ENCODE data around the gene TFAP2E.

The TFAP2E gene

DNA sequence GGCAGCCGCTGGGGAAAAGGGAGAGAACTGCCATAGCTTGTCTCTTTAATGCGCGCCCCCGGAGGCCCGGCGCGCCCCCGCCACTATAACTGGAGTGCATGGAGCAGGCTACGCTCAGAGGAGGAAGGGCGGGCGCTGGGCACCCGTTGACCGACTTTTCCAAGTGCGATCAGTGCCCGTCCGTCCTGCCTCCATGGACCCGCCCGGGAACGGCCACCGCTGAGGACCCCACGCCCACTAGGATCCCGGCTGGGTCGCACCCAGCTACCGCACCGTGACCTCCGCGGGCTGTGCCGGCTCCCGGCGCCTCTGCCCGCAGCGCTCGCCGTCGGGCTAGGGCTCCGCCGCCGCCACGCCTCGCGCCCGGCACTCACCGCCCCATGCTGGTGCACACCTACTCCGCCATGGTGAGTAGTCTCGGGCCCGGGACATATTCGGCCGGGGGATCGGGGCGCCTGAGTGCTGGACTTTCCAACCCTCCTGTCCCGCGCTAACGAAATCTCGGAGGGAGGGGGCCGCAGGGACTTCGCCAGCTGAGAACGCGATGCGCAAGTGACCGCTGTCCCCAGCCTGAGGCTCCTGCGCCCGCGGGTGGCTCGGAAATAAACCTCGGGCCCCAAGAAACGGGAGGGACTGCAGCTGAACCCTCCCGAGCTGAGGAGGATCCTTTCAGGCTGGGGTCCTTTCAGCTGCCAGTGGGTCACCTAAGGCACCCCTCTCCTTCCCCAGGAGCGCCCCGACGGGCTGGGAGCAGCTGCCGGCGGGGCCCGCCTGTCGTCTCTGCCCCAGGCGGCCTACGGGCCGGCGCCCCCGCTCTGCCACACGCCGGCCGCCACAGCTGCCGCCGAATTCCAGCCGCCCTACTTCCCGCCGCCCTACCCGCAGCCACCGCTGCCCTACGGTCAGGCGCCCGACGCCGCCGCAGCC is at the start of gene TFAP2E:
TSS of gene TFAP2E (plus strand) at position 117 of the 927 bp plus-strand sequence. CDS start at position 381, 264 bp downstream.
- peak; percentile 37 for DNase-seq

DNA sequence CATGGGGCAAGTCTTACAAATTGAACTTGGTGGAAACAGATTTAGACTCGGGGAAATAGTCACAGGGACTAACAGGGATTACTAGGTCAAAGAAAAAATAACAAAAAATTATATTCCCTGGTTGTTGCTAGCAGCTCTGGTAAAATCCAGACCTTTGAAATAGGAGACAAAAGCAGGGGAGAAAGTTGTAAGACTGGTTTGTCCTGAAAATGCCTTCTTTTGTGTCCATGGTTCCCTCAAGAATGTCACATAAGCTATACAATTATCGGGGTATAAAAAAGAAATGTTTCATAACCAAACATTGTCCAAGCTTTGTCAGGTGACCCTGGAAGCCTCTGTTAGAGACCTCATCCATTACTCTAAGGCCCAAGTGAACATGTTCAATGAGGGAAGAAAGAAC is 49.0 kb upstream of the TFAP2E start:
- no peak for DNase-seq

GRCh38 chr1:35530168-35530567 is 42.9 kb upstream of the TFAP2E start:
- no peak for DNase-seq

- no peak for DNase-seq
These were observed 42.2 kb upstream of the TFAP2E start for GRCh38 chr1:35530946-35531345.

GRCh38 chr1:35531368-35531767 is 41.7 kb upstream of the TFAP2E start:
- DNase-seq: no peak

- DNase-seq: peak; percentile 37
These were observed 40.5 kb upstream of the TFAP2E start for GRCh38 chr1:35532497-35533223.

DNA sequence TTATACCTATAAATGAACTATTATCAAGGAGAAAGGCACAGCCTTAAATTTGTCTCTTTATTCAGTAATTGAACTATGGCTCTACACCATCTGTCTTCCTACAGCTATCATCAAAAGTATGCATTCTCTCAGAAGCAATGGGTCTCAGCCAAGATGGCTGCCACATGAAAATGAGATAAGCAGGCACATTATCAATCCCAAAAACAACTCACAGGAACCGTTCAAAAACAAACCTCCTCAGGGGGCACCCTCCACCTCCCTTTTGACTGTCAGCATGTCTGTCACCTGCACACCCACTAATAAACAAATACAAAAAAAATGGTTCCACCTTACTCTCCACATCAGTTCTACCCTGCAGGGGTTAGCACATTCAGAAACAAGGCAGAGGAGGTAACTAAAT is 39.5 kb upstream of the TFAP2E start:
- DNase-seq: no peak

DNA sequence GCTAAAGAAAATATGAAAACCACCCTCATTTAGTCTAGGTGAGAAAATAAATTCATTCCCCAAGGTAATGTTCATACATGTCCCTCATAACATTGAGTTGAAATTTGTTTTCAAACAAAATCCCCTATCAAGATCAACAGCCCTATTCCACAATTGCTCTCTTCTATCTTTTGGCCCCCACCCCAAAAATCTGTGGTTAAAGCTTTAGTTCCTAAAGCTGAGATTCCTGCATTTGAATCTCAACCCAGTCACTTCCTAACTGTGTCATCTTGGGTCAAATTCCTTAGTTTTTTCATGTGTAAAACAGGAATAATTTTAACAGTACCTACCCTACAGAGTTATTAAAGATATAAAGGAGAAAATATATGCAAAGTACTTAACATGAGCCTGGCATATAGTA is 37.9 kb upstream of the TFAP2E start:
- no peak for DNase-seq

GRCh38 chr1:35536556-35537162 is 36.5 kb upstream of the TFAP2E start:
- no peak for DNase-seq

DNA sequence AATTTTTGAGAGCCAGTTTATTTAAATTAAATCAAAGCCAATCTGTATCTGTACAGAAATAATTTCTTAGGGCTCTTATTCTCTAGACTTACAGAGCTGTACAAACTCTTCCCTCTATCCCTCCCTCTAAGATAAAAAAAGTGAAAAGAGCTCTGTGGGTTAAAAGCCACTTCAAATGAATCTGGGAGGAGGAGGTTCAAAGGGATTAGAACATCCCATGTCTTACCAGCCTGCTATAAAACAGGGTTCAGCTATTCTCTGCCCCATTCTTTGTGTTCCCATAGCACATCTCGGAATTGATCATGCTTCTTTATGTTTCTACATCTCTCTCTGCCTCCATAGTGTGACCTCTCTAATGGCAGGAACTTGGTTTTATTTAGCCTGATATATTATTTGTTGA is 35.3 kb upstream of the TFAP2E start:
- no peak for DNase-seq

DNA sequence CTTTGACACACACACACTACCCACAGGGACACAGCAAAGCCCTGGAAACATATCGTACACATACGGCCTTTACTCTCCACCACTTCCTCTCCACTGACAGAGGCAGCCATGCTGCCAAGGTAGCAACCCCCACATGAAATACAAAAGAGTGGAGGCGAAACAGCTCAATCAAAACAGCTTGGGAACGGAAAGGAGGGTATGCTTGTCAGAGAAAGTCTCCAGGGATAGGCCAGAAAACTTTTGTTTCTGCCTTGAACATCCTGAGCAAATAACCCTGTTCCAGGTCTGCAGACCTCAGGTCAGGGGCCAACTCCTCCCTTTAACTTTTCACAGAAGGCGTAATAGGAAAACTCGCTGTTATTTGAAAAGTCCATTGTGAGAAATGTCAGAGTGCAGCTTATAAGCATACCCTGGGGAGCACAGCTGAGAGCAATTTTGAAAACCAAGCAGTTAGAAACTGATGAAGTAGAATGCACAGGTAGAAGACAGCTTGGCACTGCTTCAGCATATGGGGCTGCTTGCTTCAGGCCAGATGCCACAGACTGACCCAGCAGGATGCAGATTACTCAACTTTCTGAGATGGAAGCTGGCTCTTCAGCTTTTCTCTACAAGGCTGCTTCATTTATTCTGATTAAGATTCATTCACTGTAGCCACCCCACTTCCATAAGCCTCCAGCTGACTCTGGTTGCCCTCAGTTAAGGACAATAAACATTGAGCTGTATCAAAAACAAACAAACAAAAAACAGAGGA is 33.9 kb upstream of the TFAP2E start:
- no peak for DNase-seq

- peak; percentile 79 for DNase-seq
These were observed 33.3 kb upstream of the TFAP2E start for GRCh38 chr1:35539824-35540261.

GRCh38 chr1:35544976-35545375 is 28.1 kb upstream of the TFAP2E start:
- peak; percentile 58 for DNase-seq

DNA sequence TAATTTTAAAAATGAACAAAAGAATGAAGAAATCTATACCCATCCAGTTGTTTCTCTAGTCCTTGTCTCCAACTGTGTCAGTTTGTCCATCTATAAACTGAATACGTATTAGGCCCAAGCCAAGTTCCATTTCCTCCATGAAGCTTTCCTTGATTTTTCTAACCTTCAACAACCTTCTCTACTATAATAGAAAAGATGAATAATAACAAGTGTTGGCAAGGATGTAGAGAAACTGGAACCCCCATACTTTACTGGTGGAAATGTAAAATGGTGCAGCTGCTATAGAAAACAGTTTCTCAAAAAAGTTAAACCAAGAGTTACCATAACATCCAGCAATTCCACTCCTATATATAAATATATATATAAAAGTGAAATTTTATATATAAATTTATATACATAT is 26.5 kb upstream of the TFAP2E start:
- DNase-seq: no peak

GRCh38 chr1:35553851-35554250 is 19.3 kb upstream of the TFAP2E start:
- no peak for DNase-seq

- DNase-seq: no peak
These were observed 18.6 kb upstream of the TFAP2E start for GRCh38 chr1:35554266-35555211.

GRCh38 chr1:35555212-35555584 is 17.9 kb upstream of the TFAP2E start:
- DNase-seq: no peak

DNA sequence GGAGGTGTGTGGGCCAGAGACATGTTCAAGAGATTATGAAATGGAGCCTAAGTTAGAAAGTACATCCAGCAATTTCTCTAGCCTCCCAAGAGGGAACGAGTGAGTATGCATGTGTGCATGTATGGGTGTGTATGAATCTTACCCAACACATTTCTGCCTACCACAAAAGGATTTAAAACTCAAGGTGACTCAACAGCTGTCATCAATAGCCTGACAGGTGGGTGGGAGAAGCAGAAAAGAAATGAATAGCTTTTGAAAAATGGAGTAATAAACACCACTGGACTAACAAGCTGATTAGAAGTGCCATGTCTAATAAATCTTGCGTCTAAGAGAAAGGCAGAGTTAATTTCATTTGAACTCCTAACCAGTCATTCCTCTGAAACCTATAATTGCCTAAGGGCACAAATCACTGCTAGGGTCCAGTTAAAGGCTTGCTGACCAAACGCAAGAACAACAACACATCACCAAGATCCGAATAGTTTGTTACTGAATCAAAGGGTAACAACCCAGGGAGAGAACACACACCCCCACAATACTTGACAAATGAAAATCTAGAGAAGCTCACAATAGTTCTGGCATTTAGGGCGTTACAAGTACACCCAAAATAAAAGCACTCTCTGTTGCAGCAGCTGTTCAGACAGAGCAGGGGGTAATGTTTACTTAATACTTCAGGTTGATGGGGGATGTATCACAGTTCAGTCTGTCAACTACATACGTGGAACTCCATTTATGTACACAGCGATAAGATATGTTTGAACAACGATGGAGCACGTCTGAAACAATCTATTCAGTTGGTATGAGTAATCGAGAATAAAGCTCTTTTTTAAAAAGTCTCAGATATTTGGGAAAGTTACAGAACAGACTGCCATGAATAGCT is 17.3 kb upstream of the TFAP2E start:
- peak; percentile 63 for DNase-seq

GRCh38 chr1:35556484-35557117 is 16.5 kb upstream of the TFAP2E start:
- DNase-seq: no peak

DNA sequence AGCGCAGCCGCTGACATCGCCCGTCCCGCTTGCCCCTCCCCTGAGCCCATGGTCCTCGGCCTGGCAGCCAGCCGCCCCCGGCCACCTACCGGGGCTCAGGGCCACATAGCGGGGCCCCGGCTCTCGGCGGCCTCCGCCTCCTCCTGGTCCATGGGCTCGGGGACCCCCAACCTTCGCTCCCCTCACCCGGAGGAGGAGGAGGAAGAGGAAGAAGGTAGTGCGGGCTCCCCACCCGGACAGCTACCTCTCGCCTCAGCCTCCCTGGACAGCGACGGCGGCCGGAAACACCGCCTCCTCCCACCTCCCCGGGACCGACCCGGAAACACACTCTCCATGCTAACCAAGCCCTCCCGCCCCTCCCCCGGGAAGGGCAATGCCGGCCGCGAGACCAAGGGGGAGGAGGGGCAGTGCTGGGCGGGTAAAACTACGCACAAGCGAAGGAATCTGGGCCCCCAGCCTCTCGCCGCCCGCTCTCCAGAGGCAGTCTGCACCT is 15.9 kb upstream of the TFAP2E start, which contains the start of gene KIAA0319L:
TSS of gene KIAA0319L (minus strand) at position 286 of the 493 bp plus-strand sequence. CDS start 2,912 bp downstream, outside the sequence.
- no peak for DNase-seq

Measured in fibroblast of skin of right biceps (primary cell).